NCI-H2171 treated with DMSO at 0.1 percent for 48 hours (cell line): ENCODE results near the gene NDUFAF3.
A peak's percentile ranks its signal among the peaks of the same experiment; 100 is the strongest.

Experiments
- DNase-seq: peaks from one replicate; lab custom pipeline; 2025; lab: John Stamatoyannopoulos, UW

Gene NDUFAF3

GRCh38 chr3:49017971-49018706 is 3.8 kb upstream of the NDUFAF3 start, which contains the start of gene DALRD3:
TSS of gene DALRD3 (minus strand) at chr3:49018580. CDS start at chr3:49018564, 16 bp downstream.
- peak; percentile 63 for DNase-seq

- DNase-seq = no peak
These were observed 3.3 kb upstream of the NDUFAF3 start for GRCh38 chr3:49018707-49019006.

DNA sequence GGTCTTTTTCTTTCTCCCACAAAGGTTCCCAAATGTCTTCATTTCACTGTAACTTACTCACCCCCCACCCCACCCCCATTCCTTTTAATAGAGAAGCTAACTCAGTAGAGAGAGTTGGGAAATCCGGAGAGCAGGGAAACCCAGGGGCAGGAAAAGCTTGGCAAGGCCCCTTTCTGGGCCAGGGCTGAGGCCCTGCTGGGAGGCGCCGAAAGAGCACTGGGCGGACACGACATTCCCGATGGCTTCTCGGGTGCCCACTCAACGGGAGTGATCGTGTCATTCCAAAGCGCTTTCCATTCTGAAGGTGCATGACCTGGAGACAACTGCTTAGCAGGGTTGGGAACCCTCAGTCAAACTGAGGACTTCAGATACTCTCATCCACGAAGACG is 2.0 kb upstream of the NDUFAF3 start:
- no peak for DNase-seq

GRCh38 chr3:49020330-49021212 is 1.4 kb upstream of the NDUFAF3 start:
- DNase-seq = no peak

- peak; percentile 94 for DNase-seq
These were observed 608 bp upstream of the NDUFAF3 start for GRCh38 chr3:49021213-49021812.

- no peak for DNase-seq
These were observed 809 bp downstream of the NDUFAF3 start for GRCh38 chr3:49022688-49023171.

DNA sequence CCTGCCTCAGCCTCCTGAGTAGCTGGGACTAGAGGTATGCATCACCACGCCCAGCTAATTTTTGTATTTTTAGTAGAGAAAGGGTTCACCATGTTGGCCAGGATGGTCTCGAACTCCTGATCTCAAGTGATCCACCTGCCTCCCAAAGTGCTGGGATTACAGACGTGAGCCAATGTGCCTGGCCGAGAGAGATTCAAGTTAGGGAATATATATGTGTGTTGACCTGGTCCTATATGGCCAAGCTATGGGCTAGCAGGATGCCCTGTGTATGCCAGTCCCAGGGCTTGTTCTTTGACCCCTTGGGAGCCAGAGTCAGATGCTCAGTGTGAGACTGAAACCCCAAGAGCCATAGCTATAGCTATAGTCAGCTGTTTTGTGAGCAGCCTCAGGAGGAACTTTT is 1.9 kb downstream of the NDUFAF3 start:
- no peak for DNase-seq

GRCh38 chr3:49024449-49024848 is 2.5 kb downstream of the NDUFAF3 start:
- no peak for DNase-seq

DNA sequence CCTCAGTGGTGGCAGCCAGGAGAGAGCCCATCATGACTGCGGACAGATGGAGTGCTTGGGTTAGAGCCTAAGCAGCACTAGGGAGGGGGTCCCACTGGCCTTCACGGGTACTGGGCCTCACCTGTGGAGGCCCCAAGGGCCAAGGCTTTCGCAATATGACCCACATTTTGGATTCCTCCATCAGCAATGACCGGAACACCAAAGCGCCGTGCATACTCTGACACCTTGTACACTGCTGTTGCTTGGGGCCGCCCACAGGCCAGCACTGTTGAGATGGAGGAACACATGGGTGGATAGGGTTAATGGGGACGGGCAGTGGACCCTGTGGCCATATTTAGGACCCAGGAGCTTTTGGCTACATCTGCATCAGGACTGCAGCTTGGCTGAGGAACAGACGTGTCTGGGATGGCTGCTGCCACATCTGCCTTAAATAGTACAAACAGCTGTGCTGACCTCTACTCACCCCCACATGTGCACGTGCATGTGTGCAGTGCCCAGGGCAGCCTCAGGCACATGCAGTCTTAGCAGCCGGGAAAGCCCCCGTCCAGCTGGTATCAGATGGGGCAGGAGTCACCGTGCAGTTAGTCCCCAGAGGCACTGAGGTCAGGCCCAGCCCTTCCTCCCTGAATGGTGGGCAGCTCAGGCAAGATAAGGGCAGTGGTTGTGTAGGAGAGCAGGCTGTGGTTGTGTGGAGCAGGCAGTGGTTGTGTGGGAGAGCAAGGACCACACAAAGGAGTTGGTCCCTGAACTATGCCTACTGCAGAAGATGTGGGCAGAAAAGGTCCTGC is 3.3 kb downstream of the NDUFAF3 start:
- no peak for DNase-seq

- no peak for DNase-seq
These were observed 4.0 kb downstream of the NDUFAF3 start for GRCh38 chr3:49025793-49026520.

- no peak for DNase-seq
These were observed 4.6 kb downstream of the NDUFAF3 start for GRCh38 chr3:49026536-49026935.

DNA sequence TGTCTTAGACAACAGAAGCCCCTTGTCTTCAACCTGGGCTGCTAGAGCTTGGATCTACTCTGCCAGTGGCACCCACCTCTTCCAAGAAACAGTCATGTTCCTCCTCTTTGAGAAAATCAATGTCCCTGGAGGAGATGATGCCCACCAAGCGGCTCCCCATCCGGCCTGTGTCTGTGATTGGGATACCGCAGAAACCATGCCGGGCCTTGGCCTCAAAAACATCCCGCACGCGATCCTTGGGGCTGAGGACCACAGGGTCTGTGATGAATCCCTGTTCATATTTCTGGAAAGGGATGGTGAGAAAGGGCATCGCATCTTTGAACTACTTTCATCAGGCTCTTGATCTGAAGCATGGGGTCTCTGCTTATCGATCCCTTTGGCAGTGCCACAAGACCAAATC is 5.7 kb downstream of the NDUFAF3 start:
- DNase-seq = no peak

DNA sequence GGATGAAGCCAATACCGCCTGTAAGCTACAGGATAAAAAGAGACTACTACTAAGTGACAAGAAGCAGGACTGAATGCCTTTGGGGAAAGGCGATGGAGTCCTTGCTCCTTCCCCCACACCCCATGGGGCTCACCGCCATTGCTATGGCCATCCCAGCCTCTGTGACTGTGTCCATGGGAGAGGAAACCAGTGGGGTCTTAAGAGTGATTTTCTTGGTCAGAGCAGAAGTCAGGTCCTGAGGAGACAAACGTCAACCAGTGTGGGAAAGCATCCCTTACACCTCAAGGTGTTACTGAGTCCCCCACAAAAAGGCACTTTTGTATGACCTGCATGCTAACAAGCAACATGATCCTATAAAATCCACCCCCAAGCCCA is 6.4 kb downstream of the NDUFAF3 start:
- DNase-seq = no peak

GRCh38 chr3:49028673-49029562 is 7.0 kb downstream of the NDUFAF3 start, which contains the start of gene IMPDH2:
TSS of gene IMPDH2 (minus strand) at chr3:49029398. CDS start at chr3:49029350, 48 bp downstream.
- DNase-seq = peak; percentile 81

GRCh38 chr3:49029563-49029884 is 7.6 kb downstream of the NDUFAF3 start:
- no peak for DNase-seq

DNA sequence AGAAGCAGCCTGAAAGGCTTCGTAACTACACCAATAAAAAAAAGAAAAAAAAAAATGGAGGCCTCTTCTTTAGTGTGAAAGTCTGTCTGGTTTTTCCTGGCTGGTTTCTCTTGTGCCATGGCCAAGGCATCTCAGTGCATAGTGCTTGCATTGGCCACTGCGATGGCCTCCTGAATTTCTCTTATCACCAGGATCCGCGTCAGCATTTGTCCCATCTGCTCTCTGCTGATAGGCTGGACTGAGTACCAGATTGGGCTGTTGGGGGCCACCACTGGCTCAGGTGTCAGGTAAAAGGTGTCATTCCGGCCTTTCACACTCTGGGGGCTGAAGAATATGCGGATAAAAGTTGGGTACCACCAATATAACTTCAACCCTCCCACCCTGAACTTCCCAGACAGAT is 8.4 kb downstream of the NDUFAF3 start:
- no peak for DNase-seq

DNA sequence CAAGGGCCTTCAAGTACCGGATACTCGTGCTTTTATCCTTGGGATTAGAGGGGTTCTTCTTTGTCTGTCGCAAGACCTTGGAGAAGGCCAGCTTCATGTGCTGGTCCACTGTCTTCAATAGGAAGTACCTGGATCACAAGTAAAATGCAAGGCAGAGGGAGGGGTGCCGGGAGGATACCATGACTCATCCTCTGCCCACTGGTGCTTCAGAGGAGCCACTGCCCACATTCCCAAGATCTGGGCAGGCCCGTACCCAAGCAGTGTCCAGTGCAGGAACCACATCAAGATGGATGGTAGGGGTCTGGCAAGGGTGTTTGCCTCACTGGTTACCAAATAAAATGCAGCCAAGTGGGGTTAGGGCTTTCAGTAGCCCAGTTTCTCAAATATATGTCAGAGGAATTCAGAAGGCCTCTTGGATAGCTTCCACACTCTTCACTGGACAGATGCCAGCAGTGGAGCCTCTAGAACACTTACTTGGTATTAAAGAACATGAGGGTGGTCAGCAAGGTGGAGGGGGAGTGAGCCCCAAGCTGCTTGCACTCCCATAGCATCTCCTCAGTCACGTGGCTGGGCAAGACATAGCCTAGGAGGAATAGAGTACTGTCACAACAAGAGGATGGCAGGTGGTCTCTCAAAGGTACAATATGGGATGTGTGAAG is 10.9 kb downstream of the NDUFAF3 start:
- no peak for DNase-seq

DNA sequence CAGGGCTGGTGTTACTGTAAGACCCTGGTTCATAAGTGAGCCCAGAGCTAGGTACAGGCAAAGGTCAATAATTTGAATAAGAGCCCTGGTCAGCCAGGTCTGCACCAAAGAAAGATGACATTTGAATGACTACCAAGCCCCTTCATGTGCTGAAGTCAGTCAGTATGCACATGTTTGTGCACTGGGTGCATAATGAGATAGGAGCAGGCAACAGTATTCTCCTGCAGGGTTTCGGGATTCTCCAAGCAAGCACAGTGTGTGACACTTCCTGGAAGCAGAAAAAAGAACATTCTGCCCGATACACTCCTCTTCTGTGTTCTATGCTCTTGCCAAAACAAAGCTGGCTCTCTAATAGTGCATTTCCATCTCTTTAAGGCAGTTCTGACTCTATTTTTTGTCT is 12.7 kb downstream of the NDUFAF3 start:
- DNase-seq = no peak

DNA sequence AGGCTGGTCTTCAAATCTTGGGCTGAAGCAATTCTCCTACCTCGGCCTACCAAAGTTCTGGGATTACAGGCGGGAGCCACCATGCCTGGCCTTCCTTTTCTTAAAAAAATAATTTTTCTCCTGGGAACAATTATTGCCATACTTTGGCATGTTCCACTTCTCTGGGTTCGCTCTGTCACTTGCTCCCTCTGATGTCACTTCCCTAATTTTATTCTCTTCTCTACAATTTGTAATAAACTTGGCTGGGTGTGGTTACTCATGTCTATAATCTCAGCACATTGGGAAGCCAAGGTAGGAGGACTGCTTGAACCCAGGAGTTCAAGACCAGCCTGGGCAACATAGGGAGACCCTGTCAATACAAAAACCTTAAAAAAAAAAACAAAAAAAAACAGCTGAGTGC is 13.4 kb downstream of the NDUFAF3 start:
- no peak for DNase-seq

DNA sequence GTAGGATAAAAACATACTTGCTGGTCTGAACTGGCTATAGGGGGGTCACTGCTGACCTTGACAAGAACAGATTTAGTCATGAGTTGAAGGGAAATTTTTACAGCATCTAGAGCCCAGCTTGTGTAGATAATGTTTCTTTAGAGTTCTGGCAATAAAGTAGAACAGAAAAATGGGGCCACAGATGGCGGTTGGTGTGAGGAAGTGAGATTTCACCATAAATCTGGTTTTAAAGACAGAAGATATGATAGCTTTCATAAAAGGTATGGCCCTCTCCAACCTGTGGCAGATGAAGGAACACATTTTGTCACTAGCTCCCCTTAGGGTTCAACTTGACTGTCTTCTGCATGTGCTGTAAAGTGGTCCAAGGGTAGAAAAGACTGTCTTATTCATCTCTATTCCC is 31.6 kb downstream of the NDUFAF3 start:
- no peak for DNase-seq
